IMR-90 (cell line): ENCODE results near the gene SYNE2. TPM values are rescaled to one million over a fixed set of nuclear protein-coding genes. Genes with fewer than 3 reads are reported as not detected.

Experiments used
- ATAC-seq: fragments of 200-7000 bp; cut with Tn5 transposase; 2 replicates; pipeline ENCODE4 v1.9.1; 2020; ENCODE audit warnings: low read depth, mild to moderate bottlenecking, moderate library complexity
- BruUV-seq: library from RNA; stranded (reverse); fragments of 400-500 nt; replicated peaks from 2 replicates; lab custom pipeline; 2021; lab: Mats Ljungman, UMichigan
- CTCF ChIA-PET: fragments of 300-600 bp; formaldehyde crosslinking; extraction: SDS; loops from one replicate; lab custom pipeline; 2021; ENCODE audit warnings: antibody characterized with exemption; lab: Yijun Ruan, JAX
- POLR2A ChIA-PET: fragments of 300-600 bp; sonication (Branson Sonifier 250); formaldehyde crosslinking; loops from one replicate; lab custom pipeline; 2022; ENCODE audit warnings: antibody characterized with exemption; ENCODE audit not compliant: unreplicated experiment; lab: Charles Lee
- DNase-seq: peaks from one replicate; pipeline ENCODE4 v3.0.0; 2013
- H2AFZ ChIP-seq: replicated peaks from 2 replicates; pipeline ENCODE3; 2013; ENCODE audit warnings: low read length, mild to moderate bottlenecking; ENCODE audit not compliant: poor library complexity
- H2AK5ac ChIP-seq: 2 replicates; pipeline ENCODE4 v1.6.1; 2013; ENCODE audit warnings: low read depth, low read length, inconsistent platforms
- H2AK9ac ChIP-seq: replicated peaks from 2 replicates; pipeline ENCODE3; 2013; ENCODE audit warnings: mild to moderate bottlenecking, low read depth, low read length, moderate library complexity; ENCODE audit not compliant: poor library complexity
- H2BK120ac ChIP-seq: 2 replicates; pipeline ENCODE4 v1.6.1; 2013; ENCODE audit warnings: low read depth, low read length, inconsistent platforms
- H2BK15ac ChIP-seq: 3 replicates; pipeline ENCODE4 v1.6.1; 2013; ENCODE audit warnings: low read depth, low read length, inconsistent platforms
- H2BK20ac ChIP-seq: 2 replicates; pipeline ENCODE4 v1.6.1; 2013; ENCODE audit warnings: low read depth, mild to moderate bottlenecking, inconsistent platforms, low read length, moderate library complexity
- H2BK5ac ChIP-seq: 2 replicates; pipeline ENCODE4 v1.6.1; 2013; ENCODE audit warnings: mild to moderate bottlenecking, low read depth, low read length, inconsistent platforms; ENCODE audit not compliant: poor library complexity, severe bottlenecking
- H3K14ac ChIP-seq: replicated peaks from 2 replicates; pipeline ENCODE4 v1.6.1; 2013; ENCODE audit warnings: low read depth, low read length, inconsistent platforms
- H3K18ac ChIP-seq: 2 replicates; pipeline ENCODE4 v1.6.1; 2013; ENCODE audit warnings: low read depth, low read length, control low read depth
- H3K23ac ChIP-seq: 2 replicates; pipeline ENCODE4 v1.6.1; 2013; ENCODE audit warnings: low read depth, low read length, inconsistent platforms
- H3K27ac ChIP-seq: 2 replicates; pipeline ENCODE4 v1.5.1; 2013; ENCODE audit warnings: mild to moderate bottlenecking, control low read depth, low read length; ENCODE audit not compliant: insufficient read depth
- H3K27me3 ChIP-seq: 2 replicates; pipeline ENCODE4 v1.6.1; 2013; ENCODE audit warnings: low read length; ENCODE audit not compliant: control insufficient read depth, insufficient read depth
- H3K36me3 ChIP-seq: 2 replicates; pipeline ENCODE4 v1.6.1; 2013; ENCODE audit warnings: low read length, mixed read lengths; ENCODE audit not compliant: control insufficient read depth, insufficient read depth
- H3K4ac ChIP-seq: 2 replicates; pipeline ENCODE4 v1.6.1; 2013; ENCODE audit warnings: low read depth, low read length, inconsistent platforms
- H3K4me1 ChIP-seq: 2 replicates; pipeline ENCODE4 v1.6.1; 2013; ENCODE audit warnings: low read length, mixed read lengths; ENCODE audit not compliant: control insufficient read depth, insufficient read depth
- H3K4me2 ChIP-seq: 2 replicates; pipeline ENCODE4 v1.6.1; 2013; ENCODE audit warnings: low read depth, mild to moderate bottlenecking, control low read depth, low read length, moderate library complexity
- H3K4me3 ChIP-seq: 2 replicates; pipeline ENCODE4 v1.5.1; 2013; ENCODE audit warnings: low read depth, mild to moderate bottlenecking, control low read depth, low read length, moderate library complexity; ENCODE audit not compliant: insufficient read depth
- H3K56ac ChIP-seq: 2 replicates; pipeline ENCODE4 v1.6.1; 2013; ENCODE audit warnings: low read length, inconsistent platforms; ENCODE audit not compliant: insufficient read depth; ENCODE audit errors: extremely low read depth
- H3K79me1 ChIP-seq, 2 experiments: 2 replicates each; pipeline ENCODE4 v1.6.1; 2013; ENCODE audit warnings: low read length in 2 of 2, inconsistent platforms in 1 of 2, low read depth in 1 of 2
- H3K9ac ChIP-seq: 2 replicates; pipeline ENCODE4 v1.6.1; 2013; ENCODE audit warnings: low read depth, low read length, control low read depth
- H3K9me1 ChIP-seq: 2 replicates; pipeline ENCODE4 v1.6.1; 2013; ENCODE audit warnings: low read length, inconsistent platforms; ENCODE audit not compliant: insufficient read depth
- H3K9me3 ChIP-seq: 2 replicates; pipeline ENCODE4 v1.6.1; 2013; ENCODE audit warnings: low read length; ENCODE audit not compliant: control insufficient read depth, insufficient read depth
- H4K20me1 ChIP-seq: 2 replicates; pipeline ENCODE4 v1.6.1; 2013; ENCODE audit warnings: low read length, inconsistent platforms; ENCODE audit not compliant: insufficient read depth
- H4K5ac ChIP-seq: 2 replicates; pipeline ENCODE4 v1.6.1; 2013; ENCODE audit warnings: mild to moderate bottlenecking, low read depth, low read length, control low read depth
- H4K8ac ChIP-seq, 2 experiments: 2 replicates each; pipeline ENCODE4 v1.6.1; 2013; ENCODE audit warnings: low read depth in 2 of 2, low read length in 2 of 2, control low read depth in 1 of 2, inconsistent platforms in 1 of 2
- H4K91ac ChIP-seq: 2 replicates; pipeline ENCODE4 v1.6.1; 2013; ENCODE audit warnings: low read depth, low read length, inconsistent platforms; ENCODE audit not compliant: insufficient read depth
- CHD1 ChIP-seq: IDR thresholded peaks from 2 replicates; pipeline ENCODE4 v1.6.1; 2012; ENCODE audit warnings: low read depth, low read length, improper control_type of control experiment
- CTCF ChIP-seq: conservative IDR thresholded peaks from 2 replicates; pipeline ENCODE4 v1.5.1; 2012; ENCODE audit warnings: mild to moderate bottlenecking, low read depth, low read length, improper control_type of control experiment
- WGBS, 2 experiments: methylation state at CpG; one replicate each; pipeline versions ENCODE4 v1.1.5 to v1.1.7; 2013; ENCODE audit warnings: missing lambda C conversion rate in 2 of 2; ENCODE audit not compliant: insufficient read length in 1 of 2; ENCODE audit errors: extremely low coverage in 2 of 2; 5-methylcytosine and 5-hydroxymethylcytosine counted together
- dilution Hi-C: fragments of 300-500 bp; cut with HindIII; formaldehyde crosslinking; loops from one replicate; pipeline ENCODE4 v1.14.3; 2018; ENCODE audit warnings: low sequenced_read_pairs; ENCODE audit not compliant: unreplicated experiment
- in situ Hi-C: fragments of 300-500 bp; cut with MboI; formaldehyde crosslinking; loops from 3 replicates; pipeline ENCODE4 v1.14.3; 2019; ENCODE audit warnings: low sequenced_read_pairs, inconsistent platforms, mixed read lengths
- intact Hi-C: fragments of 100-400 bp; cut with micrococcal nuclease; formaldehyde crosslinking; loops from 2 replicates; pipeline ENCODE4 v1.10.0; 2022
- polyA plus RNA-seq, 3 experiments: library from polyadenylated mRNA; depleted of rRNA; stranded (reverse); fragments of >200 nt; gene quantifications; 2 replicates each; pipeline ENCODE4 v1.2.3, GENCODE V29; 2012; ENCODE audit warnings: low replicate concordance in 1 of 3
- total RNA-seq: library from RNA; depleted of rRNA; stranded (reverse); fragments of >200 nt; gene quantifications from 2 replicates; pipeline ENCODE4 v1.2.3, GENCODE V29; 2012

Gene SYNE2
- total and polyA plus RNA-seq, 2 of the 4 experiments (the other 2 are of a cell fraction): 5.2 to 28.9 TPM

- intact Hi-C loops (no loop called here), dilution Hi-C loops (no loop called here), in situ Hi-C loops (no loop called here)
- Histone ChIP-seq H2BK5ac (no peak overlapping the region), H3K14ac (no peak overlapping the region), H2AK5ac (no peak overlapping the region), H3K9ac (no peak overlapping the region), H2BK120ac (no peak overlapping the region), H3K23ac (no peak overlapping the region), H3K4me3 (no peak overlapping the region), H3K9me1 (no peaks in the 10 kb centered on the region), H4K20me1 (no peaks in the 10 kb centered on the region), H4K91ac (no peak overlapping the region), H3K4ac (no peak overlapping the region), H2BK15ac (no peak overlapping the region), H3K4me2 (no peak overlapping the region), H3K79me1 (no peaks in the 10 kb centered on the region), H3K27ac (no peak overlapping the region), H3K4me1 (no peaks in the 10 kb centered on the region), H4K8ac (no peak overlapping the region), H2AFZ (no peak overlapping the region), H3K27me3 (no peaks in the 10 kb centered on the region), H3K36me3 (no peaks in the 10 kb centered on the region), H3K9me3 (no peaks in the 10 kb centered on the region), H2AK9ac (peak overlapping the region; percentile 23), H2BK20ac (no peak overlapping the region), H4K5ac (no peak overlapping the region), H3K56ac (no peak overlapping the region), H3K18ac (no peak overlapping the region)
- ATAC-seq: no peak
- DNase-seq: no peak
- 93% methylated on average over 3 of the region's 5 CpGs; no CpG with 5 or more reads in 1 of the 2 experiments for WGBS, 2 experiments
- BruUV-seq: no TSS peak
- no peak for TF ChIP-seq CTCF
- TF ChIP-seq CHD1: no peak
- ChIA-PET CTCF (interaction anchor here (0.7 kb wide), 1 partner anchor 17 kb away, joined by 3 read pairs; no protein-coding TSS in a partner anchor), POLR2A (no interaction called here)
Measured at GRCh38 chr14:63974176-63974575, 121.4 kb downstream of the SYNE2 start.
